Mesenteric fat pad (tissue), 1 donor: ENCODE results near the gene CCDC183. TPM values are rescaled to one million over a fixed set of nuclear protein-coding genes. Genes with fewer than 3 reads are reported as not detected.
"Not testable (repeated sequence)": the region's sequence is repeated elsewhere in the genome, so short reads cannot be mapped to it uniquely, and the experiment has no call there.

Experiments used
- DNase-seq: peaks from one replicate; pipeline ENCODE4 v3.0.0-alpha.2; 2020; ENCODE audit warnings: low spot score
- total RNA-seq: library from RNA; stranded (reverse); fragmentation: NEBNext Ultra II Directional; extraction: Animal tissue kit (Norgen Biotek cat#: 25700); gene quantifications from one replicate; pipeline ENCODE4 v1.2.1, GENCODE V29; 2021
- donor health status: DM: yes; HTN: yes; CAD: no.

Gene CCDC183
- total RNA-seq, 1 donor from 2014 or later = 0.71 TPM

GRCh38 chr9:136799854-136800657 lies 3.9 kb downstream of the CCDC183 start:
- DNase-seq = no peak

GRCh38 chr9:136802321-136802720 lies 6.2 kb downstream of the CCDC183 start:
- DNase-seq = no peak

- DNase-seq = not testable (repeated sequence)
Observed at GRCh38 chr9:136803009-136803550, 6.9 kb downstream of the CCDC183 start.

- DNase-seq = no peak
Observed at GRCh38 chr9:136803551-136804508, 7.7 kb downstream of the CCDC183 start.

- DNase-seq = no peak
Observed at GRCh38 chr9:136804509-136805206, 8.5 kb downstream of the CCDC183 start.

GRCh38 chr9:136805207-136805740 lies 9.1 kb downstream of the CCDC183 start:
- no peak for DNase-seq

GRCh38 chr9:136806067-136806466 lies 9.9 kb downstream of the CCDC183 start:
- no peak for DNase-seq

- no peak for DNase-seq
Observed at GRCh38 chr9:136806631-136807201, 10.6 kb downstream of the CCDC183 start.

GRCh38 chr9:136807281-136808074 lies 11.3 kb downstream of the CCDC183 start, which contains the start of gene RABL6:
Gene RABL6 (plus strand): TSS chr9:136807948. CDS start chr9:136808197, 249 bp downstream.
- peak; percentile 93 for DNase-seq

GRCh38 chr9:136808075-136808805 lies 12.1 kb downstream of the CCDC183 start:
- no peak for DNase-seq

GRCh38 chr9:136808806-136809158 lies 12.6 kb downstream of the CCDC183 start:
- no peak for DNase-seq

- DNase-seq = no peak
Observed at GRCh38 chr9:136814725-136815421, 18.7 kb downstream of the CCDC183 start.

- DNase-seq = no peak
Observed at GRCh38 chr9:136815422-136815782, 19.3 kb downstream of the CCDC183 start.

GRCh38 chr9:136820971-136821825 lies 25.1 kb downstream of the CCDC183 start:
- DNase-seq = no peak

GRCh38 chr9:136821826-136822544 lies 25.8 kb downstream of the CCDC183 start:
- no peak for DNase-seq

- no peak for DNase-seq
Observed at GRCh38 chr9:136823136-136824046, 27.3 kb downstream of the CCDC183 start.
